Fibroblast of lung (primary cell): ENCODE measurements around the gene CORO2B. TPM values are rescaled to one million over a fixed set of nuclear protein-coding genes. Genes with fewer than 3 reads are reported as not detected.

Experiments used
- DNase-seq, 2 donors: peaks; one replicate each; pipeline versions ENCODE4 v3.0.0 to v3.0.0-alpha.2; 2010; ENCODE audit warnings: low read depth in 2 of 2
- H2AFZ ChIP-seq: 2 replicates; pipeline ENCODE4 v1.5.1; 2012; ENCODE audit warnings: low read length, control low read depth, inconsistent platforms
- H3K27ac ChIP-seq: 2 replicates; pipeline ENCODE4 v1.5.1; 2011; ENCODE audit warnings: low read length, control low read depth; ENCODE audit not compliant: insufficient read depth
- H3K27me3 ChIP-seq: 2 replicates; pipeline ENCODE4 v1.5.1; 2011; ENCODE audit warnings: mild to moderate bottlenecking, low read length; ENCODE audit not compliant: control insufficient read depth, insufficient read depth
- H3K36me3 ChIP-seq: 2 replicates; pipeline ENCODE4 v1.5.1; 2011; ENCODE audit warnings: low read length; ENCODE audit not compliant: control insufficient read depth, insufficient read depth
- H3K4me1 ChIP-seq: 2 replicates; pipeline ENCODE4 v1.5.1; 2011; ENCODE audit warnings: low read length; ENCODE audit not compliant: control insufficient read depth, insufficient read depth; ENCODE audit errors: extremely low read depth
- H3K4me2 ChIP-seq: 2 replicates; pipeline ENCODE4 v1.5.1; 2011; ENCODE audit warnings: low read length, control low read depth; ENCODE audit not compliant: insufficient read depth; ENCODE audit errors: extremely low read depth
- H3K4me3 ChIP-seq, 4 experiments: fragments of 200-600 bp in 1 of 4; sonication (generic) in 1 of 4; replicated peaks in 1 of 4; 2 replicates each; pipeline ENCODE4 v1.5.1; 2011 to 2016; ENCODE audit warnings: low read length in 4 of 4, low read depth in 3 of 4, mild to moderate bottlenecking in 3 of 4, control low read depth in 2 of 4, inconsistent platforms in 1 of 4, mixed read lengths in 1 of 4; ENCODE audit not compliant: insufficient read depth in 1 of 4; ENCODE audit errors: control extremely low read depth in 1 of 4
- H3K79me2 ChIP-seq: 2 replicates; pipeline ENCODE4 v1.5.1; 2012; ENCODE audit warnings: mild to moderate bottlenecking, low read length, inconsistent platforms; ENCODE audit not compliant: control insufficient read depth, insufficient read depth
- H3K9ac ChIP-seq: 2 replicates; pipeline ENCODE4 v1.5.1; 2011; ENCODE audit warnings: mild to moderate bottlenecking, low read length, control low read depth; ENCODE audit not compliant: insufficient read depth
- H3K9me3 ChIP-seq: 2 replicates; pipeline ENCODE4 v1.5.1; 2012; ENCODE audit warnings: low read depth, low read length; ENCODE audit not compliant: control insufficient read depth, insufficient read depth
- H4K20me1 ChIP-seq: 2 replicates; pipeline ENCODE4 v1.5.1; 2011; ENCODE audit warnings: low read length; ENCODE audit not compliant: control insufficient read depth, insufficient read depth; ENCODE audit errors: extremely low read depth
- CTCF ChIP-seq, 2 donors: IDR thresholded peaks in 1 of 2; conservative IDR thresholded peaks in 1 of 2; 1 replicate in 1 of 2; 2 replicates in 1 of 2; pipeline ENCODE4 v1.5.1; 2011 to 2012; ENCODE audit warnings: low read length in 2 of 2, control low read depth in 1 of 2, inconsistent platforms in 1 of 2, low read depth in 1 of 2, mild to moderate bottlenecking in 1 of 2
- EZH2 ChIP-seq: IDR thresholded peaks from 2 replicates; pipeline ENCODE4 v1.5.1; 2012; ENCODE audit warnings: low read length, control low read depth, mild to moderate bottlenecking; ENCODE audit errors: missing control alignments
- polyA plus RNA-seq, 2 donors: library from polyadenylated mRNA; depleted of rRNA in 1 of 2; stranded (reverse) in 1 of 2; unstranded in 1 of 2; fragments of >200 nt; gene quantifications; 2 replicates each; pipeline ENCODE4 v1.2.1, GENCODE V29; 2011 to 2012; ENCODE audit warnings: missing spikeins in 1 of 2
- total RNA-seq: library from RNA; depleted of rRNA; stranded (reverse); fragments of >200 nt; gene quantifications from 2 replicates; pipeline ENCODE4 v1.2.1, GENCODE V29; 2014

The CORO2B gene
- total and polyA plus RNA-seq, 2 donors (not counting 1 experiment from before 2014, with no cell fraction given) = 17.5 to 25.3 TPM

- DNase-seq = no peak
- H3K27ac ChIP-seq = no peak overlapping the region
Measured at GRCh38 chr15:68699881-68700454, 121.2 kb downstream of the CORO2B start.

GRCh38 chr15:68700455-68701123, 121.8 kb downstream of the CORO2B start:
- no peak for TF ChIP-seq CTCF (conservative IDR thresholded peaks at IDR 0.05 in 1 of 2, IDR thresholded peaks at IDR 0.05 in 1 of 2; ENCODE audit: low read depth in 1 of 2, low read length in 2 of 2)
- no peak for TF ChIP-seq EZH2
- Histone ChIP-seq H3K9ac (peak overlapping the region; percentile 30), H2AFZ (peak overlapping the region; percentile 35), H3K4me1 (peaks cover 3% of the 10 kb centered on the region), H3K36me3 (peaks cover 2% of the 10 kb centered on the region), H4K20me1 (no peaks in the 10 kb centered on the region), H3K4me2 (peak overlapping the region; percentile 25), H3K27me3 (no peaks in the 10 kb centered on the region), H3K9me3 (no peaks in the 10 kb centered on the region), H3K4me3 (no peak overlapping the region), H3K27ac (peak overlapping the region; percentile 27), H3K79me2 (no peaks in the 10 kb centered on the region)
- DNase-seq = peak; percentile 66 to 75

More at GRCh38 chr15:68699881-68700454, 121.2 kb downstream of the CORO2B start:
- TF ChIP-seq EZH2 (no peak), CTCF (conservative IDR thresholded peaks at IDR 0.05 in 1 of 2, IDR thresholded peaks at IDR 0.05 in 1 of 2; ENCODE audit: low read depth in 1 of 2, low read length in 2 of 2) (no peak)
- Histone ChIP-seq H3K9ac (no peak overlapping the region), H3K79me2 (no peaks in the 10 kb centered on the region), H3K4me1 (peaks cover 3% of the 10 kb centered on the region), H4K20me1 (no peaks in the 10 kb centered on the region), H3K9me3 (no peaks in the 10 kb centered on the region), H3K4me2 (no peak overlapping the region), H3K4me3 (no peak overlapping the region), H3K27me3 (no peaks in the 10 kb centered on the region), H2AFZ (no peak overlapping the region), H3K36me3 (peaks cover 2% of the 10 kb centered on the region)

GRCh38 chr15:68701886-68702285, 123.1 kb downstream of the CORO2B start:
- Histone ChIP-seq H3K27ac (no peak overlapping the region), H3K79me2 (no peaks in the 10 kb centered on the region), H3K9ac (no peak overlapping the region), H3K27me3 (no peaks in the 10 kb centered on the region), H3K4me3 (no peak overlapping the region), H3K36me3 (peaks cover 2% of the 10 kb centered on the region), H3K4me2 (no peak overlapping the region), H3K9me3 (no peaks in the 10 kb centered on the region), H3K4me1 (peaks cover 3% of the 10 kb centered on the region), H4K20me1 (no peaks in the 10 kb centered on the region), H2AFZ (no peak overlapping the region)
- DNase-seq = no peak
- TF ChIP-seq CTCF (conservative IDR thresholded peaks at IDR 0.05 in 1 of 2, IDR thresholded peaks at IDR 0.05 in 1 of 2; ENCODE audit: low read depth in 1 of 2, low read length in 2 of 2) (no peak), EZH2 (no peak)
